Uterus (tissue), 4 donors: ENCODE data around the gene GNB5. TPM values are rescaled to one million over a fixed set of nuclear protein-coding genes. Genes with fewer than 3 reads are reported as not detected.
"Not testable (repeated sequence)": the region's sequence is repeated elsewhere in the genome, so short reads cannot be mapped to it uniquely, and the experiment has no call there.

Experiments used
- DNase-seq, 2 donors: peaks; one replicate each; pipeline ENCODE4 v3.0.0-alpha.2; 2019 to 2020
- H3K27ac ChIP-seq, 2 donors: fragments of 200-600 bp; sonication (generic); 1 replicate in 1 of 2; 2 replicates in 1 of 2; pipeline ENCODE4 v1.5.1; 2016 to 2018
- H3K27me3 ChIP-seq, 2 donors: fragments of 200-600 bp; sonication (generic); one replicate each; pipeline ENCODE4 v1.5.1; 2018 to 2019; ENCODE audit warnings: control low read depth in 1 of 2
- H3K36me3 ChIP-seq, 2 donors: fragments of 200-600 bp; sonication (generic); one replicate each; pipeline ENCODE4 v1.5.1; 2019; ENCODE audit warnings: control low read depth in 1 of 2
- H3K4me1 ChIP-seq, 2 donors: fragments of 200-600 bp; sonication (generic); one replicate each; pipeline ENCODE4 v1.5.1; 2018 to 2019; ENCODE audit warnings: control low read depth in 1 of 2
- H3K4me3 ChIP-seq, 2 donors: fragments of 200-600 bp; sonication (generic); 1 replicate in 1 of 2; 2 replicates in 1 of 2; pipeline ENCODE4 v1.5.1; 2018 to 2019; ENCODE audit warnings: mild to moderate bottlenecking in 1 of 2
- H3K9me3 ChIP-seq, 2 donors: fragments of 200-600 bp; sonication (generic); one replicate each; pipeline ENCODE4 v1.5.1; 2019; ENCODE audit warnings: control low read depth in 1 of 2
- POLR2A ChIP-seq, 2 donors: fragments of 450-650 bp; IDR thresholded peaks; one replicate each; pipeline ENCODE4 v1.6.1; 2016; ENCODE audit warnings: antibody characterized with exemption in 2 of 2, mild to moderate bottlenecking in 1 of 2, moderate library complexity in 1 of 2
- intact Hi-C: fragments of 100-400 bp; cut with DNase I; formaldehyde crosslinking; loops from one replicate; pipeline ENCODE4 v1.15.1; 2023; ENCODE audit warnings: low total_unique reads
- total RNA-seq, 4 donors: library from RNA; depleted of rRNA in 3 of 4; stranded (reverse); fragments of >200 nt in 3 of 4; gene quantifications; one replicate each; pipeline versions ENCODE4 v1.1.0 to v1.2.4, GENCODE V29; 2014 to 2023
- TF ChIP-seq, protein P1 (sequence below), 4 experiments: fragments of 200-600 bp in 2 of 4; fragments of 450-650 bp in 2 of 4; sonication (generic) in 2 of 4; IDR thresholded peaks; one replicate each; pipeline ENCODE4 v1.5.1; 2016 to 2019; ENCODE audit warnings: antibody characterized with exemption in 4 of 4, mild to moderate bottlenecking in 2 of 4, moderate library complexity in 1 of 4
- donor health status: DM: yes; HTN: yes; CAD: no.

Gene GNB5
- total RNA-seq, 4 donors from 2014 or later = 28.4 to 73.8 (median 48.8) TPM

GRCh38 chr15:52171386-52171785, 19.8 kb downstream of the GNB5 start:
- no peak overlapping the region for H3K4me3 ChIP-seq
- H3K4me1 ChIP-seq = no peaks in the 10 kb centered on the region
- TF ChIP-seq, protein P1, sequence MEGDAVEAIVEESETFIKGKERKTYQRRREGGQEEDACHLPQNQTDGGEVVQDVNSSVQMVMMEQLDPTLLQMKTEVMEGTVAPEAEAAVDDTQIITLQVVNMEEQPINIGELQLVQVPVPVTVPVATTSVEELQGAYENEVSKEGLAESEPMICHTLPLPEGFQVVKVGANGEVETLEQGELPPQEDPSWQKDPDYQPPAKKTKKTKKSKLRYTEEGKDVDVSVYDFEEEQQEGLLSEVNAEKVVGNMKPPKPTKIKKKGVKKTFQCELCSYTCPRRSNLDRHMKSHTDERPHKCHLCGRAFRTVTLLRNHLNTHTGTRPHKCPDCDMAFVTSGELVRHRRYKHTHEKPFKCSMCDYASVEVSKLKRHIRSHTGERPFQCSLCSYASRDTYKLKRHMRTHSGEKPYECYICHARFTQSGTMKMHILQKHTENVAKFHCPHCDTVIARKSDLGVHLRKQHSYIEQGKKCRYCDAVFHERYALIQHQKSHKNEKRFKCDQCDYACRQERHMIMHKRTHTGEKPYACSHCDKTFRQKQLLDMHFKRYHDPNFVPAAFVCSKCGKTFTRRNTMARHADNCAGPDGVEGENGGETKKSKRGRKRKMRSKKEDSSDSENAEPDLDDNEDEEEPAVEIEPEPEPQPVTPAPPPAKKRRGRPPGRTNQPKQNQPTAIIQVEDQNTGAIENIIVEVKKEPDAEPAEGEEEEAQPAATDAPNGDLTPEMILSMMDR (IDR thresholded peaks at IDR 0.05) = no peak
- TF ChIP-seq POLR2A (IDR thresholded peaks at IDR 0.05) = no peak
- H3K9me3 ChIP-seq = no peaks in the 10 kb centered on the region
- intact Hi-C loops = no loop called here
- H3K27ac ChIP-seq = no peak overlapping the region
- H3K36me3 ChIP-seq = no peaks in the 10 kb centered on the region
- H3K27me3 ChIP-seq = no peaks in the 10 kb centered on the region
- no peak for DNase-seq

DNA sequence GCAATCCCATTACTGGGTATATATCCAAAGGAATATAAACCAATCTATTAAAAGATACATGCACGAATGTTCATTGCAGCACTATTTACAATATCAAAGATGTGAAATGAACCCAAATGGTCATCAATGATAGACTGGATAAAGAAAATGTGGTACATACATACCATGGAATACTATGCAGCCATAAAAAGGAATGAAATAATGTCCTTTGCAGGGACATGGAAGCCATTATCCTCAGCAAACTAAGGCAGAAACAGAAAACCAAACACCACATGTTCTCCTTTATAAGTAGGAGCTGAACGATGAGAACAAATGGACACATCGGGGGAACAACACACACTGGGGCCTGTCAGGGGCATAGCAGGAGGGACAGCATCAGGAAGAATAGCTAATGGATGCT, 21.0 kb downstream of the GNB5 start:
- DNase-seq, intact Hi-C loops: not testable (repeated sequence)

DNA sequence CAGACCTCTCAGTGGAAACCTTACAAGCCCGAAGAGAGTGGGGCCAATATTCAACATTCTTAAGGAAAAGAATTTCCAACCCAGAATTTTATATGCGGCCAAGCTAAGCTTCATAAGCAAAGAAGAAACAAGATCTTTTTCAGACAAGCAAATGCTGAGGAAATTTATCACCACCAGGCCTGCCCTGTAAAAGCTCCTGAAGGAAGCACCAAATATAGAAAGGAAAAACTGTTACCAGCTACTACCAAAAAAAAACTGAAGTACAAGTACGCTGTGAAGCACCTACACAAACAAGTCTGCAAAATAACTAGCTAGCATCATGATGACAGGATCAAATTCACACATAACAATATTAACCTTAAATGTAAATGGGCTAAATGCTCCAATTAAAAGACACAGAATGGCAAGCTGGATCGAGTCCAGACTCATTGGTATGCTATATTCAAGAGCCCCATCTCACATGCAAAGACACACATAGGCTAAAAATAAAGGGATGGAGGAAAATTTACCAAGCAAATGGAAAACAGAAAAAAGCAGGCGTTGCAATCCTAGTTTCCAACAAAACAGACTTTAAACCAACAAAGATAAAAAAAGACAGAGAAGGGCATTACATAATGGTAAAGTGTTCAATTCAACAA, 25.6 kb downstream of the GNB5 start:
- intact Hi-C loops, DNase-seq, H3K4me1 ChIP-seq, H3K9me3 ChIP-seq, H3K4me3 ChIP-seq, H3K27ac ChIP-seq, H3K27me3 ChIP-seq, H3K36me3 ChIP-seq: not testable (repeated sequence)

More for the DNA sequence above, 21.0 kb downstream of the GNB5 start:
- H3K27ac ChIP-seq, H3K4me1 ChIP-seq, H3K27me3 ChIP-seq, H3K36me3 ChIP-seq, H3K9me3 ChIP-seq, H3K4me3 ChIP-seq: not testable (repeated sequence)

- Histone ChIP-seq H3K27me3 (no peaks in the 10 kb centered on the region), H3K27ac (no peak overlapping the region), H3K4me3 (no peak overlapping the region), H3K4me1 (no peaks in the 10 kb centered on the region), H3K9me3 (no peaks in the 10 kb centered on the region), H3K36me3 (no peaks in the 10 kb centered on the region)
- intact Hi-C loops = no loop called here
- TF ChIP-seq, protein P1 (IDR thresholded peaks at IDR 0.05) = no peak
- TF ChIP-seq POLR2A (IDR thresholded peaks at IDR 0.05) = no peak
- no peak for DNase-seq
Measured at GRCh38 chr15:52164631-52165265, 26.4 kb downstream of the GNB5 start.

- H3K4me1 ChIP-seq = no peaks in the 10 kb centered on the region
- H3K4me3 ChIP-seq = no peak overlapping the region
- no peaks in the 10 kb centered on the region for H3K27me3 ChIP-seq
- H3K36me3 ChIP-seq = no peaks in the 10 kb centered on the region
- H3K27ac ChIP-seq = no peak overlapping the region
- no peaks in the 10 kb centered on the region for H3K9me3 ChIP-seq
- DNase-seq = no peak
- TF ChIP-seq, protein P1 (IDR thresholded peaks at IDR 0.05) = no peak
- TF ChIP-seq POLR2A (IDR thresholded peaks at IDR 0.05) = no peak
- intact Hi-C loops = no loop called here
Measured at GRCh38 chr15:52163321-52164190, 27.6 kb downstream of the GNB5 start.

DNA sequence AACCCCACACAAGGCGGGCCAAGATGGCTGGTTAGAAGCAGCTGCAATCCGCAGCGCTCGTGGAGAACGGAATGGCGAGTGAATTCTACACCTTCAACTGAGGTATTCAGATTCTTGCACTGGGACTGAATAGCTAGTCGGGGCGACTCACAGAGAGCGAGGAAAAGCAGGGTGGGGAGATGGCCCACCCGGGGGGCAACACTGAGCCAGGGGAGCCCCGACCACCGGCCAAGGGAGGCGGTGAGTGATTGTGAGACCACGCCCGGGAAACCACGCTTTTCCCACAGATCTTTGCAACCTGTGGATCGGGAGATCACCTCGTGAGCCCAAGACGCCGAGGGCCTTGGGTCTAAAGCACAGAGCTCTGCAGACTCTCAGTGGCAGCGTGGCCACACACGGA, 28.3 kb downstream of the GNB5 start:
- Histone ChIP-seq H3K36me3 (no peaks in the 10 kb centered on the region), H3K27me3 (no peaks in the 10 kb centered on the region), H3K9me3 (no peaks in the 10 kb centered on the region), H3K27ac (no peak overlapping the region), H3K4me3 (no peak overlapping the region), H3K4me1 (no peaks in the 10 kb centered on the region)
- intact Hi-C loops = no loop called here
- no peak for DNase-seq
- TF ChIP-seq, protein P1 (IDR thresholded peaks at IDR 0.05) = no peak
- TF ChIP-seq POLR2A (IDR thresholded peaks at IDR 0.05) = no peak
